Measurements from ENCODE around the gene KMT2D. TPM values are rescaled to one million over a fixed set of nuclear protein-coding genes. Genes with fewer than 3 reads are reported as not detected.

Gene KMT2D
- total and polyA plus RNA-seq, 2 experiments from 2014 or later, result 17.6 to 120 TPM

DNA sequence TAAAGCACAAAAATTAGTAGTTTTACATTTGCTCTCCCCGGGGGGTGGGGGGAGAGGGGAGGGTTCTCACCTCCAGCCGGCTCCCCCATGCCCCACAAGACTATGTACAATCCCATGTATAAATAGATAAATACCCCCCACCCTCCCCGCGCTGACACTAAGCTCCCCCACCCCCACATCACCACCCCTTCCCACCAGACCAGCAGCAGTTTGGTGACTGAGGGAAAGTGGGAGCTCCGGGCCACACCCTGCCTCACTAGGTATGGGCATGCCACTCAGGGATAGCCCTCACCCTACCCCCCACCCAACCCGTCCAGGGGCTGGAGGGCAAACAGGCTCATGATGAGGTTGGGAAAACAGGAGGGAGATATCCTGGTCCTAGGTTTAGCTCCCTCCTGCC, 40.2 kb downstream of the KMT2D start (continued):
- TF ChIP-seq, protein P1, sequence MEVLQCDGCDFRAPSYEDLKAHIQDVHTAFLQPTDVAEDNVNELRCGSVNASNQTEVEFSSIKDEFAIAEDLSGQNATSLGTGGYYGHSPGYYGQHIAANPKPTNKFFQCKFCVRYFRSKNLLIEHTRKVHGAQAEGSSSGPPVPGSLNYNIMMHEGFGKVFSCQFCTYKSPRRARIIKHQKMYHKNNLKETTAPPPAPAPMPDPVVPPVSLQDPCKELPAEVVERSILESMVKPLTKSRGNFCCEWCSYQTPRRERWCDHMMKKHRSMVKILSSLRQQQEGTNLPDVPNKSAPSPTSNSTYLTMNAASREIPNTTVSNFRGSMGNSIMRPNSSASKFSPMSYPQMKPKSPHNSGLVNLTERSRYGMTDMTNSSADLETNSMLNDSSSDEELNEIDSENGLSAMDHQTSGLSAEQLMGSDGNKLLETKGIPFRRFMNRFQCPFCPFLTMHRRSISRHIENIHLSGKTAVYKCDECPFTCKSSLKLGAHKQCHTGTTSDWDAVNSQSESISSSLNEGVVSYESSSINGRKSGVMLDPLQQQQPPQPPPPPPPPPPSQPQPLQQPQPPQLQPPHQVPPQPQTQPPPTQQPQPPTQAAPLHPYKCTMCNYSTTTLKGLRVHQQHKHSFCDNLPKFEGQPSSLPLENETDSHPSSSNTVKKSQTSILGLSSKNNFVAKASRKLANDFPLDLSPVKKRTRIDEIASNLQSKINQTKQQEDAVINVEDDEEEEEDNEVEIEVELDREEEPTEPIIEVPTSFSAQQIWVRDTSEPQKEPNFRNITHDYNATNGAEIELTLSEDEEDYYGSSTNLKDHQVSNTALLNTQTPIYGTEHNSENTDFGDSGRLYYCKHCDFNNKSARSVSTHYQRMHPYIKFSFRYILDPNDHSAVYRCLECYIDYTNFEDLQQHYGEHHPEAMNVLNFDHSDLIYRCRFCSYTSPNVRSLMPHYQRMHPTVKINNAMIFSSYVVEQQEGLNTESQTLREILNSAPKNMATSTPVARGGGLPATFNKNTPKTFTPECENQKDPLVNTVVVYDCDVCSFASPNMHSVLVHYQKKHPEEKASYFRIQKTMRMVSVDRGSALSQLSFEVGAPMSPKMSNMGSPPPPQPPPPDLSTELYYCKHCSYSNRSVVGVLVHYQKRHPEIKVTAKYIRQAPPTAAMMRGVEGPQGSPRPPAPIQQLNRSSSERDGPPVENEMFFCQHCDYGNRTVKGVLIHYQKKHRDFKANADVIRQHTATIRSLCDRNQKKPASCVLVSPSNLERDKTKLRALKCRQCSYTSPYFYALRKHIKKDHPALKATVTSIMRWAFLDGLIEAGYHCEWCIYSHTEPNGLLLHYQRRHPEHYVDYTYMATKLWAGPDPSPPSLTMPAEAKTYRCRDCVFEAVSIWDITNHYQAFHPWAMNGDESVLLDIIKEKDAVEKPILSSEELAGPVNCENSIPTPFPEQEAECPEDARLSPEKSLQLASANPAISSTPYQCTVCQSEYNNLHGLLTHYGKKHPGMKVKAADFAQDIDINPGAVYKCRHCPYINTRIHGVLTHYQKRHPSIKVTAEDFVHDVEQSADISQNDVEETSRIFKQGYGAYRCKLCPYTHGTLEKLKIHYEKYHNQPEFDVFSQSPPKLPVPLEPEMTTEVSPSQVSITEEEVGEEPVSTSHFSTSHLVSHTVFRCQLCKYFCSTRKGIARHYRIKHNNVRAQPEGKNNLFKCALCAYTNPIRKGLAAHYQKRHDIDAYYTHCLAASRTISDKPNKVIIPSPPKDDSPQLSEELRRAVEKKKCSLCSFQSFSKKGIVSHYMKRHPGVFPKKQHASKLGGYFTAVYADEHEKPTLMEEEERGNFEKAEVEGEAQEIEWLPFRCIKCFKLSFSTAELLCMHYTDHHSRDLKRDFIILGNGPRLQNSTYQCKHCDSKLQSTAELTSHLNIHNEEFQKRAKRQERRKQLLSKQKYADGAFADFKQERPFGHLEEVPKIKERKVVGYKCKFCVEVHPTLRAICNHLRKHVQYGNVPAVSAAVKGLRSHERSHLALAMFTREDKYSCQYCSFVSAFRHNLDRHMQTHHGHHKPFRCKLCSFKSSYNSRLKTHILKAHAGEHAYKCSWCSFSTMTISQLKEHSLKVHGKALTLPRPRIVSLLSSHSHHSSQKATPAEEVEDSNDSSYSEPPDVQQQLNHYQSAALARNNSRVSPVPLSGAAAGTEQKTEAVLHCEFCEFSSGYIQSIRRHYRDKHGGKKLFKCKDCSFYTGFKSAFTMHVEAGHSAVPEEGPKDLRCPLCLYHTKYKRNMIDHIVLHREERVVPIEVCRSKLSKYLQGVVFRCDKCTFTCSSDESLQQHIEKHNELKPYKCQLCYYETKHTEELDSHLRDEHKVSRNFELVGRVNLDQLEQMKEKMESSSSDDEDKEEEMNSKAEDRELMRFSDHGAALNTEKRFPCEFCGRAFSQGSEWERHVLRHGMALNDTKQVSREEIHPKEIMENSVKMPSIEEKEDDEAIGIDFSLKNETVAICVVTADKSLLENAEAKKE (CRISPR knock-in tag; IDR thresholded peaks at IDR 0.05), result no peak
- TF ChIP-seq ZNF114 (CRISPR knock-in tag; IDR thresholded peaks at IDR 0.05), result no peak

DNA sequence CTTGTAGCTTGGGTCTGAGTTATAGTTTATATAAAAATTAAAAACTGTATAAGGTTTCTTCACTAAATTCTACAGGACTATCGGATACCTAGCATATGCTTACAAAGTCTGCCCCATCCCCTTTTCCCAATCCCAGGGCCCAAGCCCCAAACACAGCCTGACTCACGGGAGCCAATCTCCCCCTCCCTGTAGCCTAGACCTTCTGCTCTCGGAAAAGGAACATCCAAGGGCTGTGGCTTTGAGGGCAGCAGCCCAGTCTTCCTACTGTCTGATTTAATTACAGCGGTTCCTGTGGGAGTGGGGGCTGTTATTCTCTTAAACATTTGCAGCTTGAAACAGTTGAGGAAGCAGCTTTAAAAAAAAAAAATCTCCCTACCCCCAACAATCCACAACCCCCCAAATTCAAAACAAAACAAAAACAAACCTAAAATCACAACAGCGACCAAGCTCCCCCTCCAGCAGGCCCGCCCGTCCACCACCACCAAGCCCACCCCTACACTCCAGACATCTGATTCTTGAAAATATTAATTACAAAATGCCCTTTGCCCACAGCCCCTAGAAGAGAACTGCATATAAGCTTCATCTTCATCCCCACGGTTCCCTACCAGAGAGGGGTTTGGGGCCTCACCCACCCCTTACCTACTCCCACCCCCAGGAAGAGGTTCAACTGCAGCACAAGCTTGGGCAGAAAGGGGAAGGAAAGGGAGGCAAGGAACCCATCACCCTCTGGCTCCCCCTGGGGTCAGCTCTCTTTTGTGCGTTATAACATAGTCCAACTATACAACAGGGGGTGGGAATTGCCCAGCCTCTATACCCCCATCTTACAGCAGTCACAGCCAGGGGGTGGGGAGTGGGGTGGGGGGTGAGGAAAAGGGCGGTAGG, 40.9 kb downstream of the KMT2D start:
- H2AFZ ChIP-seq, result no peak overlapping the region
- peaks cover 16% of the 10 kb centered on the region; the same call in 1 of the 2 replicates for H3F3A ChIP-seq (replicated peaks; ENCODE audit: low read depth)
- H4K20me1 ChIP-seq (replicated peaks; ENCODE audit: insufficient read depth), result peaks cover 3% of the 10 kb centered on the region
- H3K4me2 ChIP-seq, result peak overlapping the region; percentile 87
- Mint-ChIP-seq H3K4me3 (peak overlapping the region; percentile 93), H3K4me1 (peaks cover 18% of the 10 kb centered on the region; the same call in 2 of the 3 replicates), H3K9me3 (no peaks in the 10 kb centered on the region), H3K27ac (peak overlapping the region; percentile 97), H3K27me3 (ENCODE audit: insufficient read depth, low read depth, poor library complexity) (peaks cover 17% of the 10 kb centered on the region), H3K36me3 (ENCODE audit: low read depth) (peaks cover 35% of the 10 kb centered on the region)
- H3K4me3 ChIP-seq, result peak overlapping the region; percentile 81
- H3K9me2 ChIP-seq (ENCODE audit: insufficient read depth), result no peaks in the 10 kb centered on the region
- peak overlapping the region; percentile 97 for H3K27ac ChIP-seq (ENCODE audit: low read depth)
- TF ChIP-seq, protein P2, sequence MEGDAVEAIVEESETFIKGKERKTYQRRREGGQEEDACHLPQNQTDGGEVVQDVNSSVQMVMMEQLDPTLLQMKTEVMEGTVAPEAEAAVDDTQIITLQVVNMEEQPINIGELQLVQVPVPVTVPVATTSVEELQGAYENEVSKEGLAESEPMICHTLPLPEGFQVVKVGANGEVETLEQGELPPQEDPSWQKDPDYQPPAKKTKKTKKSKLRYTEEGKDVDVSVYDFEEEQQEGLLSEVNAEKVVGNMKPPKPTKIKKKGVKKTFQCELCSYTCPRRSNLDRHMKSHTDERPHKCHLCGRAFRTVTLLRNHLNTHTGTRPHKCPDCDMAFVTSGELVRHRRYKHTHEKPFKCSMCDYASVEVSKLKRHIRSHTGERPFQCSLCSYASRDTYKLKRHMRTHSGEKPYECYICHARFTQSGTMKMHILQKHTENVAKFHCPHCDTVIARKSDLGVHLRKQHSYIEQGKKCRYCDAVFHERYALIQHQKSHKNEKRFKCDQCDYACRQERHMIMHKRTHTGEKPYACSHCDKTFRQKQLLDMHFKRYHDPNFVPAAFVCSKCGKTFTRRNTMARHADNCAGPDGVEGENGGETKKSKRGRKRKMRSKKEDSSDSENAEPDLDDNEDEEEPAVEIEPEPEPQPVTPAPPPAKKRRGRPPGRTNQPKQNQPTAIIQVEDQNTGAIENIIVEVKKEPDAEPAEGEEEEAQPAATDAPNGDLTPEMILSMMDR (conservative IDR thresholded peaks at IDR 0.05; ENCODE audit: low read depth in 2 of 2), result peak; percentile 45 to 57; a peak in 3 of 4 replicates
- TF ChIP-seq, protein P1 (CRISPR knock-in tag; IDR thresholded peaks at IDR 0.05), result no peak
- DNase-seq (ENCODE audit: low spot score), result peak; percentile 78
- peaks cover 5% of the 10 kb centered on the region; the same call in 1 of the 2 replicates for H3K4me1 ChIP-seq (ENCODE audit: insufficient read depth)
- ATAC-seq, result peak; percentile 18
- H3K36me3 ChIP-seq (ENCODE audit: insufficient read depth), result peaks cover 22% of the 10 kb centered on the region
- no peaks in the 10 kb centered on the region for H3K79me2 ChIP-seq (replicated peaks; ENCODE audit: insufficient read depth)
- H3K27me3 ChIP-seq (ENCODE audit: insufficient read depth), result no peaks in the 10 kb centered on the region

Measured in GM23338 (cell line).